Body of pancreas (tissue), 4 donors: Measurements from ENCODE around the gene IGF1R. TPM values are rescaled to one million over a fixed set of nuclear protein-coding genes. Genes with fewer than 3 reads are reported as not detected.
A peak's percentile ranks its signal among the peaks of the same experiment; 100 is the strongest.

Source experiments
- ATAC-seq: fragments of 150-250 bp; one replicate; pipeline ENCODE4 v1.9.1; 2016
- DNase-seq, 4 donors: peaks; one replicate each; pipeline ENCODE4 v3.0.0-alpha.2; 2019
- H3K27ac ChIP-seq, 4 donors: fragments of 200-600 bp; sonication (generic); 1 replicate in 3 of 4; 2 replicates in 1 of 4; pipeline versions ENCODE4 v1.5.1 to v1.6.1; 2016 to 2019; ENCODE audit warnings: mild to moderate bottlenecking in 1 of 4, mixed read lengths in 1 of 4, moderate library complexity in 1 of 4
- H3K27me3 ChIP-seq, 2 donors: fragments of 200-600 bp; sonication (generic); one replicate each; pipeline ENCODE4 v1.6.0; 2016; ENCODE audit warnings: mild to moderate bottlenecking in 1 of 2
- H3K36me3 ChIP-seq, 2 donors: fragments of 200-600 bp; sonication (generic); replicated peaks in 1 of 2; 2 replicates each; pipeline ENCODE4 v1.5.1; 2016; ENCODE audit warnings: low read depth in 2 of 2; ENCODE audit not compliant: insufficient read depth in 1 of 2
- H3K4me1 ChIP-seq: fragments of 200-600 bp; sonication (generic); one replicate; pipeline ENCODE4 v1.6.0; 2016
- H3K4me3 ChIP-seq, 2 donors: fragments of 200-600 bp; sonication (generic); 1 replicate in 1 of 2; 2 replicates in 1 of 2; pipeline ENCODE4 v1.5.1; 2016 to 2019
- H3K9me3 ChIP-seq, 3 donors: fragments of 200-600 bp; sonication (generic); 1 replicate in 2 of 3; 2 replicates in 1 of 3; pipeline ENCODE4 v1.5.1; 2016
- CTCF ChIP-seq, 7 experiments: fragments of 450-650 bp in 4 of 7; fragments of 200-600 bp in 3 of 7; sonication (generic) in 3 of 7; IDR thresholded peaks; one replicate each; pipeline ENCODE4 v1.5.1; 2016 to 2019; ENCODE audit warnings: antibody characterized with exemption in 7 of 7
- POLR2A ChIP-seq, 3 donors: fragments of 450-650 bp; IDR thresholded peaks; one replicate each; pipeline ENCODE4 v1.6.1; 2016; ENCODE audit warnings: antibody characterized with exemption in 3 of 3, mild to moderate bottlenecking in 2 of 3
- WGBS, 2 donors: methylation state at CpG; one replicate each; pipeline ENCODE4 v1.1.5; 2017; 5-methylcytosine and 5-hydroxymethylcytosine counted together
- intact Hi-C: fragments of 100-400 bp; cut with DNase I; formaldehyde crosslinking; loops from one replicate; pipeline ENCODE4 v1.15.1; 2023
- total RNA-seq, 2 donors: library from RNA; depleted of rRNA; stranded (reverse); fragments of >200 nt; gene quantifications; one replicate each; pipeline ENCODE4 v1.1.0, GENCODE V29; 2016

The IGF1R gene
- total RNA-seq, 2 donors from 2014 or later, result 34.8 to 55.7 TPM

- Histone ChIP-seq H3K27me3 (no peaks in the 10 kb centered on the region), H3K4me3 (no peak overlapping the region), H3K36me3 (no peaks in the 10 kb centered on the region), H3K27ac (no peak overlapping the region), H3K4me1 (peaks cover 60% of the 10 kb centered on the region), H3K9me3 (no peaks in the 10 kb centered on the region)
- no peak for DNase-seq
- ATAC-seq, result no peak
- intact Hi-C loops, result no loop called here
- whole genome bisulfite sequencing, 2 donors, result 85 to 90% methylated on average over 6 of the region's 6 CpGs
- TF ChIP-seq CTCF (IDR thresholded peaks at IDR 0.05), result no peak
- no peak for TF ChIP-seq POLR2A (IDR thresholded peaks at IDR 0.05)
Observed at GRCh38 chr15:98694161-98694560, 45.8 kb downstream of the IGF1R start.

- Histone ChIP-seq H3K27me3 (no peaks in the 10 kb centered on the region), H3K4me3 (no peak overlapping the region), H3K36me3 (no peaks in the 10 kb centered on the region), H3K27ac (no peak overlapping the region), H3K9me3 (no peaks in the 10 kb centered on the region), H3K4me1 (peaks cover 61% of the 10 kb centered on the region)
- DNase-seq (no peak), ATAC-seq (peak; percentile 26)
- 70 to 81% methylated on average over 2 of the region's 2 CpGs for WGBS, 2 donors
- TF ChIP-seq CTCF (IDR thresholded peaks at IDR 0.05) (no peak), POLR2A (IDR thresholded peaks at IDR 0.05) (no peak)
- intact Hi-C loops, result no loop called here
Observed at GRCh38 chr15:98698792-98699191, 50.5 kb downstream of the IGF1R start.

GRCh38 chr15:98699591-98700424, 51.5 kb downstream of the IGF1R start:
- Histone ChIP-seq H3K36me3 (no peaks in the 10 kb centered on the region), H3K9me3 (no peaks in the 10 kb centered on the region), H3K27me3 (no peaks in the 10 kb centered on the region), H3K4me3 (no peak overlapping the region), H3K27ac (no peak overlapping the region), H3K4me1 (peaks cover 64% of the 10 kb centered on the region)
- intact Hi-C loops, result no loop called here
- ATAC-seq, result no peak
- no peak for DNase-seq
- WGBS, 2 donors, result 38 to 48% methylated on average over 11 of the region's 11 CpGs
- TF ChIP-seq POLR2A (IDR thresholded peaks at IDR 0.05) (no peak), CTCF (IDR thresholded peaks at IDR 0.05) (no peak)

GRCh38 chr15:98700519-98700918, 52.2 kb downstream of the IGF1R start:
- H3K9me3 ChIP-seq, result no peaks in the 10 kb centered on the region
- ATAC-seq, result no peak
- DNase-seq, result no peak
- H3K27ac ChIP-seq, result no peak overlapping the region
- intact Hi-C loops, result no loop called here
- peaks cover 64% of the 10 kb centered on the region for H3K4me1 ChIP-seq
- H3K4me3 ChIP-seq, result no peak overlapping the region
- H3K36me3 ChIP-seq, result no peaks in the 10 kb centered on the region
- no peaks in the 10 kb centered on the region for H3K27me3 ChIP-seq
- TF ChIP-seq CTCF (IDR thresholded peaks at IDR 0.05) (no peak), POLR2A (IDR thresholded peaks at IDR 0.05) (no peak)
- 77 to 80% methylated on average over 6 of the region's 6 CpGs for WGBS, 2 donors
